ENCODE data around the gene FRAS1. TPM values are rescaled to one million over a fixed set of nuclear protein-coding genes. Genes with fewer than 3 reads are reported as not detected.

The FRAS1 gene
- total RNA-seq, 4 donors from 2014 or later = 3.2 to 4.1 (median 3.4) TPM

GRCh38 chr4:78197947-78198346 lies 140.8 kb downstream of the FRAS1 start:
- H3K36me3 ChIP-seq = no peaks in the 10 kb centered on the region
- H3K4me1 ChIP-seq = no peaks in the 10 kb centered on the region
- H3K9me3 ChIP-seq = no peaks in the 10 kb centered on the region
- no peak for DNase-seq
- H3K27me3 ChIP-seq = no peaks in the 10 kb centered on the region
- TF ChIP-seq, protein P1, sequence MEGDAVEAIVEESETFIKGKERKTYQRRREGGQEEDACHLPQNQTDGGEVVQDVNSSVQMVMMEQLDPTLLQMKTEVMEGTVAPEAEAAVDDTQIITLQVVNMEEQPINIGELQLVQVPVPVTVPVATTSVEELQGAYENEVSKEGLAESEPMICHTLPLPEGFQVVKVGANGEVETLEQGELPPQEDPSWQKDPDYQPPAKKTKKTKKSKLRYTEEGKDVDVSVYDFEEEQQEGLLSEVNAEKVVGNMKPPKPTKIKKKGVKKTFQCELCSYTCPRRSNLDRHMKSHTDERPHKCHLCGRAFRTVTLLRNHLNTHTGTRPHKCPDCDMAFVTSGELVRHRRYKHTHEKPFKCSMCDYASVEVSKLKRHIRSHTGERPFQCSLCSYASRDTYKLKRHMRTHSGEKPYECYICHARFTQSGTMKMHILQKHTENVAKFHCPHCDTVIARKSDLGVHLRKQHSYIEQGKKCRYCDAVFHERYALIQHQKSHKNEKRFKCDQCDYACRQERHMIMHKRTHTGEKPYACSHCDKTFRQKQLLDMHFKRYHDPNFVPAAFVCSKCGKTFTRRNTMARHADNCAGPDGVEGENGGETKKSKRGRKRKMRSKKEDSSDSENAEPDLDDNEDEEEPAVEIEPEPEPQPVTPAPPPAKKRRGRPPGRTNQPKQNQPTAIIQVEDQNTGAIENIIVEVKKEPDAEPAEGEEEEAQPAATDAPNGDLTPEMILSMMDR (IDR thresholded peaks at IDR 0.05) = no peak
- TF ChIP-seq POLR2A (IDR thresholded peaks at IDR 0.05) = no peak
- no peak overlapping the region for H3K27ac ChIP-seq
- H3K4me3 ChIP-seq = no peak overlapping the region

- H3K36me3 ChIP-seq = no peaks in the 10 kb centered on the region
- no peaks in the 10 kb centered on the region for H3K27me3 ChIP-seq
- no peaks in the 10 kb centered on the region for H3K9me3 ChIP-seq
- H3K4me3 ChIP-seq = no peak overlapping the region
- no peak overlapping the region for H3K27ac ChIP-seq
- TF ChIP-seq, protein P1 (IDR thresholded peaks at IDR 0.05) = no peak
- no peak for TF ChIP-seq POLR2A (IDR thresholded peaks at IDR 0.05)
- no peak for DNase-seq
- H3K4me1 ChIP-seq = no peaks in the 10 kb centered on the region
Measured at GRCh38 chr4:78199984-78200383, 142.9 kb downstream of the FRAS1 start.

- DNase-seq = no peak
- H3K36me3 ChIP-seq = no peaks in the 10 kb centered on the region
- TF ChIP-seq POLR2A (IDR thresholded peaks at IDR 0.05) = no peak
- TF ChIP-seq, protein P1 (IDR thresholded peaks at IDR 0.05) = no peak
- H3K4me1 ChIP-seq = no peaks in the 10 kb centered on the region
- H3K4me3 ChIP-seq = no peak overlapping the region
- H3K27ac ChIP-seq = no peak overlapping the region
- no peaks in the 10 kb centered on the region for H3K27me3 ChIP-seq
- H3K9me3 ChIP-seq = no peaks in the 10 kb centered on the region
Measured at GRCh38 chr4:78200949-78201348, 143.8 kb downstream of the FRAS1 start.

DNA sequence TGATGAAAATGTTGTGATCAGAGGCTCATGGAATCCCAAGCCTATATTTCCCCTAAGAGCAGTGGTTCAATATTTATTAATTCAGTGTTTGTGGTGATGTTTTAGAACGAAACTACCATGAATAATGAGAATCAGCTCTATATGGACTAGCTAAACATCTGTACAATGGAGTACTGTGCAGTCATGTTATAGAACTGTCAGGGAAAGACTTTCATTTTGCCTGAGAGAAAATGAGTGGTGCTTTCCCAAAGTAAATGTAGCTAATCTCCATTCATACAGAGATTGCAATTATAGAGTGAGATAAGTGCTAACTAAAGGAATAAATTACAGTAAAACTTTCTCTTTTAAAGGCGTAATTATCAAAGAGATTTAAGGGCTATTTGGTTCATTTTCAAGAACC lies 147.1 kb downstream of the FRAS1 start:
- Histone ChIP-seq H3K4me3 (no peak overlapping the region), H3K27me3 (no peaks in the 10 kb centered on the region), H3K27ac (no peak overlapping the region), H3K4me1 (no peaks in the 10 kb centered on the region), H3K9me3 (no peaks in the 10 kb centered on the region), H3K36me3 (no peaks in the 10 kb centered on the region)
- TF ChIP-seq, protein P1 (IDR thresholded peaks at IDR 0.05) = no peak
- no peak for TF ChIP-seq POLR2A (IDR thresholded peaks at IDR 0.05)
- DNase-seq = no peak

GRCh38 chr4:78205591-78205990 lies 148.5 kb downstream of the FRAS1 start:
- DNase-seq = no peak
- no peaks in the 10 kb centered on the region for H3K27me3 ChIP-seq
- no peaks in the 10 kb centered on the region for H3K36me3 ChIP-seq
- TF ChIP-seq, protein P1 (IDR thresholded peaks at IDR 0.05) = no peak
- no peak for TF ChIP-seq POLR2A (IDR thresholded peaks at IDR 0.05)
- no peaks in the 10 kb centered on the region for H3K9me3 ChIP-seq
- no peak overlapping the region for H3K4me3 ChIP-seq
- no peak overlapping the region for H3K27ac ChIP-seq
- no peaks in the 10 kb centered on the region for H3K4me1 ChIP-seq

GRCh38 chr4:78207541-78207940 lies 150.4 kb downstream of the FRAS1 start:
- TF ChIP-seq POLR2A (IDR thresholded peaks at IDR 0.05) = no peak
- TF ChIP-seq, protein P1 (IDR thresholded peaks at IDR 0.05) = no peak
- no peaks in the 10 kb centered on the region for H3K9me3 ChIP-seq
- no peaks in the 10 kb centered on the region for H3K4me1 ChIP-seq
- no peak for DNase-seq
- no peak overlapping the region for H3K4me3 ChIP-seq
- no peaks in the 10 kb centered on the region for H3K27me3 ChIP-seq
- H3K27ac ChIP-seq = no peak overlapping the region
- no peaks in the 10 kb centered on the region for H3K36me3 ChIP-seq

All from Peyer's patch (tissue), 4 donors.